Stomach (tissue), 9 donors: ENCODE data around the gene RTN4R. TPM values are rescaled to one million over a fixed set of nuclear protein-coding genes. Genes with fewer than 3 reads are reported as not detected.
A peak's percentile ranks its signal among the peaks of the same experiment; 100 is the strongest.

ENCODE experiments used
- DNase-seq, 2 donors: peaks; one replicate each; pipeline versions ENCODE4 v3.0.0 to v3.0.0-alpha.2; 2013 to 2019
- H3K27ac ChIP-seq, 5 donors: fragments of 200-600 bp in 4 of 5; sonication (generic) in 4 of 5; one replicate each; pipeline ENCODE4 v1.5.1; 2013 to 2019; ENCODE audit warnings: mild to moderate bottlenecking in 1 of 5, moderate library complexity in 1 of 5
- H3K27me3 ChIP-seq, 3 donors: fragments of 200-600 bp; sonication (generic); one replicate each; pipeline ENCODE4 v1.5.1; 2017 to 2019; ENCODE audit warnings: mixed run types in 1 of 3
- H3K36me3 ChIP-seq, 4 donors: fragments of 200-600 bp; sonication (generic); 1 replicate in 3 of 4; 2 replicates in 1 of 4; pipeline ENCODE4 v1.5.1; 2016 to 2019
- H3K4me1 ChIP-seq, 4 donors: fragments of 200-600 bp; sonication (generic); one replicate each; pipeline ENCODE4 v1.5.1; 2016 to 2019
- H3K4me3 ChIP-seq, 4 donors: fragments of 200-600 bp; sonication (generic) in 3 of 4; one replicate each; pipeline ENCODE4 v1.5.1; 2016 to 2019; ENCODE audit warnings: mild to moderate bottlenecking in 1 of 4
- H3K9me3 ChIP-seq, 4 donors: fragments of 200-600 bp; sonication (generic); one replicate each; pipeline ENCODE4 v1.5.1; 2016 to 2019
- EP300 ChIP-seq: sonication (generic); formaldehyde crosslinking; IDR thresholded peaks from one replicate; pipeline ENCODE4 v1.6.1; 2017; ENCODE audit warnings: antibody characterized with exemption
- POLR2A ChIP-seq, 4 donors: fragments of 450-650 bp; IDR thresholded peaks; one replicate each; pipeline ENCODE4 v1.6.1; 2016; ENCODE audit warnings: antibody characterized with exemption in 4 of 4, control low read depth in 2 of 4, mild to moderate bottlenecking in 1 of 4, moderate library complexity in 1 of 4
- POLR2AphosphoS5 ChIP-seq, 3 donors: sonication (generic); formaldehyde crosslinking; IDR thresholded peaks; one replicate each; pipeline ENCODE4 v1.6.1; 2016; ENCODE audit warnings: antibody characterized with exemption in 3 of 3
- WGBS, 5 donors: extraction: QIAGEN DNeasy Blood & Tissue Kit in 3 of 5; methylation state at CpG; one replicate each; pipeline versions ENCODE4 v1.1.5 to v1.1.7; 2013 to 2018; 5-methylcytosine and 5-hydroxymethylcytosine counted together
- intact Hi-C: fragments of 100-400 bp; cut with DNase I; formaldehyde crosslinking; loops from one replicate; pipeline ENCODE4 v1.15.1; 2023; ENCODE audit warnings: low total_unique reads
- polyA plus RNA-seq, 3 donors: library from polyadenylated mRNA; stranded (reverse); fragments of 200-250 nt; gene quantifications; one replicate each; pipeline ENCODE4 v1.2.3, GENCODE V29; 2013
- total RNA-seq, 5 donors: library from RNA; depleted of rRNA; stranded (reverse); fragments of >200 nt; gene quantifications; one replicate each; pipeline versions ENCODE4 v1.1.0 to v1.2.3, GENCODE V29; 2014 to 2016
- TF ChIP-seq, protein P1 (sequence below), 7 experiments: fragments of 450-650 bp in 4 of 7; fragments of 200-600 bp in 3 of 7; sonication (generic) in 3 of 7; IDR thresholded peaks; one replicate each; pipeline ENCODE4 v1.5.1; 2016 to 2019; ENCODE audit warnings: antibody characterized with exemption in 7 of 7, control low read depth in 2 of 7, mild to moderate bottlenecking in 1 of 7
- donor health status: healthy with polysubstance abuse.
- donor health status: Bipolar disorder and iron deficiency.
- donor health status: healthy.

Gene RTN4R
- total and polyA plus RNA-seq, 8 donors: 0.92 to 2.2 (median 1.7) TPM; not detected in 3

DNA sequence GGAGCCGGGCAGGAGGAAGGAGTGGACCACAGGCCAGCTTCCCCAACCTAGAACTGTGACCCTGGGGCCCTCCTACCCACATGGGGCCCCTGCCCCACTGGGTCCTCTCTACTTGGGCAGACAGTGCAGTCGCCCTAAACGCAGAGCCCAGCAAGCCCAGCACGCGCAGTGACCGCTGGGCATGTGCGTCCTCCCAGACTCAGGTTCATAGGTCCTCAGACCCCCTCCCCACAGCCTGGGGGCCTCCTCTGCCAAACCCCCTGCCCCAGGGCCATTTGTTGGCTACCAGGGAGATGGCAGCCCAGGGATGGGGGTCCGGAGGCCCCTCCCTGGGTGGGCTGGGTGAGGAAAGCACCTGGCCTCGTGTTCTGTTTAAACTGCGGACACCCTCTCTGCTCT is 23.9 kb downstream of the RTN4R start:
- 79 to 87% (median 85%) methylated on average over 5 to 10 of the region's 10 CpGs for WGBS, 5 donors
- no peaks in the 10 kb centered on the region for H3K9me3 ChIP-seq

DNA sequence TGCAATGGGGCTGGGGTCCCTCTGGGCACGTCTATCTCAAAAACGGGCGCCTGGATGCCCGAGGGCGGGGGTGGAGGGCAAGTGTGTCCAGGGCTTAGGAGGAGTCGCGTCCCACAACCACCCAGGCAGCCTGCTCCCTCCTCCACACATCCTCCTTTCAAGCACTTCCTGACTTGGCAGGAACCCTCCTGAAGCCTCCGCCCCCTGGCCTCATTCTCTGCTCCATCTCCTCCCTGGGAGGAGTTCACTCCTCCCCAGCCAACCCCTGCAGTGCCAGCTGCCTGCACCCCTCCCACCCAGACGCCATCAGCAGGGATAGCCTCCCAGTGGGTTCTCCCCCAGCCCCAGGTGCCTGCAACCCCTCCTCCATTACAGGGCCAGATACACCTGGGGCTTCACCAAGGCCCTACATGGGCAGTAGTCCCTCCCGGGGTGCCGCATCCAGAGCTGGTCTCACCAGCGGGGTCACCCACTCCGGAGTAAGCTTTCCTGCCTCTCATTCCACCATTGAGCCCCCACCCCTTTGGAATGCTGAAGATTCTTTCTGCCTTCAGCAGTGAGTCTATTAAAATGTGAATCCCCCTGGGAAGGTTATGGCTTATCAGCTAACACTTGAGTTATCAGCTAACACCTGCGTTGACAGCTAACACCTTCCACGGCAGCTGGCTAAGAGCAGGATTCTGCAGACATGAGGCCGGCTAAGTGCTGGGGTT is 24.4 kb downstream of the RTN4R start:
- Histone ChIP-seq H3K9me3 (no peaks in the 10 kb centered on the region), H3K27me3 (no peaks in the 10 kb centered on the region), H3K4me1 (peaks cover 6 to 59% (median 30%) of the 10 kb centered on the region in 4 donors), H3K36me3 (no peaks in the 10 kb centered on the region), H3K27ac (peak overlapping the region in 1 of 5 donors; percentile 46), H3K4me3 (peak overlapping the region in 1 of 4 donors; percentile 17)
- intact Hi-C loops: no loop called here
- WGBS, 5 donors: 33 to 64% (median 34%) methylated on average over 8 to 16 of the region's 16 CpGs
- peak; percentile 35 to 92 for DNase-seq
- TF ChIP-seq EP300 (no peak), POLR2AphosphoS5 (IDR thresholded peaks at IDR 0.05) (no peak), POLR2A (IDR thresholded peaks at IDR 0.05) (no peak)
- TF ChIP-seq, protein P1, sequence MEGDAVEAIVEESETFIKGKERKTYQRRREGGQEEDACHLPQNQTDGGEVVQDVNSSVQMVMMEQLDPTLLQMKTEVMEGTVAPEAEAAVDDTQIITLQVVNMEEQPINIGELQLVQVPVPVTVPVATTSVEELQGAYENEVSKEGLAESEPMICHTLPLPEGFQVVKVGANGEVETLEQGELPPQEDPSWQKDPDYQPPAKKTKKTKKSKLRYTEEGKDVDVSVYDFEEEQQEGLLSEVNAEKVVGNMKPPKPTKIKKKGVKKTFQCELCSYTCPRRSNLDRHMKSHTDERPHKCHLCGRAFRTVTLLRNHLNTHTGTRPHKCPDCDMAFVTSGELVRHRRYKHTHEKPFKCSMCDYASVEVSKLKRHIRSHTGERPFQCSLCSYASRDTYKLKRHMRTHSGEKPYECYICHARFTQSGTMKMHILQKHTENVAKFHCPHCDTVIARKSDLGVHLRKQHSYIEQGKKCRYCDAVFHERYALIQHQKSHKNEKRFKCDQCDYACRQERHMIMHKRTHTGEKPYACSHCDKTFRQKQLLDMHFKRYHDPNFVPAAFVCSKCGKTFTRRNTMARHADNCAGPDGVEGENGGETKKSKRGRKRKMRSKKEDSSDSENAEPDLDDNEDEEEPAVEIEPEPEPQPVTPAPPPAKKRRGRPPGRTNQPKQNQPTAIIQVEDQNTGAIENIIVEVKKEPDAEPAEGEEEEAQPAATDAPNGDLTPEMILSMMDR (IDR thresholded peaks at IDR 0.05): no peak

More for the DNA sequence above, 23.9 kb downstream of the RTN4R start:
- H3K4me3 ChIP-seq: no peak overlapping the region
- TF ChIP-seq POLR2A (IDR thresholded peaks at IDR 0.05) (no peak), POLR2AphosphoS5 (IDR thresholded peaks at IDR 0.05) (no peak), EP300 (no peak)
- TF ChIP-seq, protein P1 (IDR thresholded peaks at IDR 0.05): no peak
- H3K36me3 ChIP-seq: no peaks in the 10 kb centered on the region
- H3K27me3 ChIP-seq: no peaks in the 10 kb centered on the region
- no peak for DNase-seq
- peaks cover 6 to 59% (median 29%) of the 10 kb centered on the region in 4 donors for H3K4me1 ChIP-seq
- intact Hi-C loops: no loop called here
- no peak overlapping the region for H3K27ac ChIP-seq

DNA sequence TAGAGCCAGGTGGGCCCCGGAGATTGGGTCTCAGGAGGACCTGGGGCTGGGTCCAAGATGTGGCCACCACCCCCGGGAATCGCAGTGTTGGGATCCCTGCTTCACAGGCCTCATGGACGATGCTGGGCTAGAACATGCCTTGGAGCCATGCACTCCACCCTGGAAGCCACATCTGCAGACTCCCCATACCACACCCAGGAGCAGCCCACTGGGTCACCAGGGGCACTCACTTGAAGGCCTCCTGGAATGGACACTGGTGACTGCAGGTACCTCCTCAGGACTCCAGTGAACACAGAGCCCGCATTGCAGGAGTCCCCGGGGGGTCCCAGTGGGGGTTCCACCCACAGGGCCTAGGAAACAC is 25.0 kb downstream of the RTN4R start:
- H3K4me3 ChIP-seq: peak overlapping the region in 1 of 4 donors; percentile 17
- 57 to 87% (median 72%) methylated on average over 4 to 6 of the region's 6 CpGs for WGBS, 5 donors

DNA sequence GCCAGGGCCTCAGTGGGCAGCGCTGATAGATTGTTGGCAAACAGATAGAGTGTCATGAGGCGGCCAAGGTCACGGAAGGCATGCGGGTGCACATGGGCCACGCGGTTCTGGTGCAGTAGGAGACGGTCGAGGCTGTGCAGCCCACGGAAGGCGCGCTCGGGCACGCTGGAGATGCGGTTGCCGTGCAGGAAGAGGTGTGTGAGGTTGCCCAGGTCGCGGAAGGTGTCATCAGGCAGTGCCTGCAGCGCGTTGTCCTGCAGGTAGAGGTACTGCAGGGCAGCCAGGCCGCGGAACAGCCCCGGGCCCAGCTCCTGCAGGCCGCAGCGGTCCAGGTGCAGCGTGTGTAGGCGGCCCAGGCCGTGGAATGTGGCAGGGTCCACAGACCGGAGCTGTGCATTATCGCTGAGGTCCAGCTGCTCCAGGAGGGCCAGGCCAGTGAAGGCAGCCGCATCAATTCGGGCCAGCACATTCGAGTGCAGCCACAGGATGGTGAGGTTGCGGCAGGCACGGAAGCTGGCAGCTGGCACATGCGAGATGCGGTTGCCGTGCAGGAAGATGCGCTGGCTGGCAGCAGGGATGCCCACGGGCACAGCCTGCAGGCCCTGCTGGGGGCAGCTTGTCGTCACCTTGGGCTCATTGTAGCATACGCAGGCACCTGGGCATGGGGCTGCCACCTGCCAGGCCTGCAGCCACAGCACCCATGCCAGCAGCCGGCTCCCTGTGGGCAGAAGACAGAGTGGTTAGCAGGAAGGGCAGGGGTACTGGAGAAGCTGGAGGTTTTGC is 25.5 kb downstream of the RTN4R start:
- no peak for DNase-seq
- no peaks in the 10 kb centered on the region for H3K27me3 ChIP-seq
- 89 to 94% (median 91%) methylated on average over 34 to 42 of the region's 42 CpGs for WGBS, 5 donors
- no peak overlapping the region for H3K4me3 ChIP-seq
- H3K27ac ChIP-seq: no peak overlapping the region
- no peaks in the 10 kb centered on the region for H3K9me3 ChIP-seq
- intact Hi-C loops: no loop called here
- peaks cover 6 to 61% (median 34%) of the 10 kb centered on the region in 4 donors for H3K4me1 ChIP-seq
- H3K36me3 ChIP-seq: no peaks in the 10 kb centered on the region
- TF ChIP-seq, protein P1 (IDR thresholded peaks at IDR 0.05): no peak
- TF ChIP-seq POLR2AphosphoS5 (IDR thresholded peaks at IDR 0.05) (no peak), EP300 (no peak), POLR2A (IDR thresholded peaks at IDR 0.05) (no peak)

More for the DNA sequence above, 25.0 kb downstream of the RTN4R start:
- intact Hi-C loops: no loop called here
- Histone ChIP-seq H3K27me3 (no peaks in the 10 kb centered on the region), H3K36me3 (no peaks in the 10 kb centered on the region), H3K4me1 (peaks cover 6 to 61% (median 33%) of the 10 kb centered on the region in 4 donors), H3K9me3 (no peaks in the 10 kb centered on the region), H3K27ac (peak overlapping the region in 1 of 5 donors; percentile 46)
- no peak for TF ChIP-seq POLR2AphosphoS5 (IDR thresholded peaks at IDR 0.05)
- TF ChIP-seq, protein P1 (IDR thresholded peaks at IDR 0.05): no peak
- no peak for TF ChIP-seq EP300
- TF ChIP-seq POLR2A (IDR thresholded peaks at IDR 0.05): no peak
- no peak for DNase-seq
